Activated naive CD4-positive, alpha-beta T cell (primary cell): ENCODE results near the gene MAP4K5.
"Not testable (repeated sequence)": the region's sequence is repeated elsewhere in the genome, so short reads cannot be mapped to it uniquely, and the experiment has no call there.

Experiments
- DNase-seq, 4 experiments: peaks; one replicate each; lab custom pipeline; 2025; lab: John Stamatoyannopoulos, UW

Gene MAP4K5

DNA sequence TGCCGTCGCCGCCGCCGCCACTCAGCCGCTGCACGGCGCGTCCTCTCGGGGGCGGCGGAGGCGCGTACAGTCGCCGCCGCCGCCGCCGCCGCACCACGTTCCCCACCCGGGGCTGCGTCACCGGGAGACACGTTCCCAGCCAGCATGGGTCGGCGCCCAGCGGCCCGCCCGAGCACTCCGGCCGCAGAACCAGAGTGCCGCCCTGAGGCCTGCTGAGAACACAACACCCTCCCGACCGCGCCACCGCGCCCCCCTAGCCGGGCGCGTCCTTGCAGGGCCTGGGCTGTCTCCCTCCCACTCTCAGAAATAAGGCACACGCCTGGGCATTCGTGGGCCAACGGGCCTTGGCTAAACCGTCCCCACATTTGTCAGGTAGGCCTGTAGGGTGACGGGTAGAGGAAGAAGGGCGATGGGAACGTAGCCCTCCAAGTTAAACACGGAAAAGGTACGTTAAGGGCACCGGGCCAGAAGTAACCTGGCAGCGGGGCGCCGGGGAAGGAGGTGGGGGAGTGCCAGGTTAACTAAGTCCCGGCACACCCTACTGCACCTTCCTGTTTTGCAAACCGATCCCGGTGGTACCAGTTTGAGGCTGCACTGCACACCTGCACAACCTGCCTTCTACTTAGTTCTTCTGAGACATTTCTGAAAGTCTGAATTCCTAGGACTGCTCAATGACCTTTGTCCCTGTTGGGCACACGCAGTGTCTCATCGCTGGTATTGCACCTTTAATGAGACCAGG lies at the start of gene MAP4K5:
Gene MAP4K5, minus strand, starts transcription at position 68 of the 739 bp plus-strand sequence. CDS start 520 bp downstream, outside the sequence.
- DNase-seq: peak; percentile 68 to 85 (median 76)

DNA sequence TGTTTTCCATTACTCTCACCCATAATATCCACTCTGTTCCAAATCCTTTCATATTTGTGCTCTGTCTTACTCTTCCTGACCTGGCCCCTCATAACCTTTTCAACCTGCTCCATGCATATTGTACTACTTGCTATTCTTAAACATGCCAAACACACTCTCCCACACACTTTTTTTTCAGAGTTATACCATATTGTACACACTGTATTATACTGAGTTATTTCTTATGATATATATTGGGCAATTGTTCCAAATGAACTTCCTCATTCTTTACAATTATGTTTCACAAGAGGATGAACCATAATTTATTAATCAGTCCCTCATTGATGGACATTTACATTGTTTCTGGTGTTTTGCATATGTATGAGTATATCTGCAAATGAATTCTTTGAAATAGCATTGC lies 46.1 kb upstream of the MAP4K5 start:
- DNase-seq: no peak

DNA sequence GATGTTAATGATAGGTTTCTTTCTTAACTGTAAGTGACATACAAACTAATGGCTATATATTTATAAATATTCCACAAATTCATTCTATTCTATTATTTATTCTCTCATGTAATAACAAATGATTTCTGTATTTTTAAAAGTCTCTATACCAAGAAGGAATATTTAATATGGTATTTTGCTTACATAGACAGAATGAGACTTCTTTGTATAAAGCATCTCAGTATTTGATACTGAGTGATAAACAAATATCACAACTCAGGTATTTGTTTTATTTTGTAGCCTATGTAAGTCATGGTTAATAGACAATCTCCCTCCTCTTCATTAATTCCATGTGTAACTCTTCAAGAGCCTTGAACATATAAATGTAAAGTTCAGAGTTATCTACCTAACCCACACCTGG lies 45.6 kb upstream of the MAP4K5 start:
- no peak for DNase-seq

DNA sequence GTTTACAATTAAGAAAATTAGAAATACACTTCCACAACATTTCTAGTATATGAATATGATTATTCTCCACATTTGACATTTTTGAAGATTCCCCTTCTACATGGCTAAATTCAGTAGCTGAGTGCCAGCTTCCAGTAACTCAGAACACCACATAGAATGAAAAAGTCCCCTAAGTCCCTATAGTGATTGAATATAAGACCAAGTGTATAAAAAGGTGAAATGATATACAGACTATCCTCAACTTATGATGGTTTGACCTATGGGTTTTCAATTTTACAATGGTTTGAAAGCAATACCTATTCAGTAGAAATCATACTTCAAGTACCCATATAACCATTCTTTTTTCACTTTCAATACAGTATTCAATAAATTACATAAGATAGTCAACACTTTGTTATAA lies 43.4 kb upstream of the MAP4K5 start:
- no peak for DNase-seq

DNA sequence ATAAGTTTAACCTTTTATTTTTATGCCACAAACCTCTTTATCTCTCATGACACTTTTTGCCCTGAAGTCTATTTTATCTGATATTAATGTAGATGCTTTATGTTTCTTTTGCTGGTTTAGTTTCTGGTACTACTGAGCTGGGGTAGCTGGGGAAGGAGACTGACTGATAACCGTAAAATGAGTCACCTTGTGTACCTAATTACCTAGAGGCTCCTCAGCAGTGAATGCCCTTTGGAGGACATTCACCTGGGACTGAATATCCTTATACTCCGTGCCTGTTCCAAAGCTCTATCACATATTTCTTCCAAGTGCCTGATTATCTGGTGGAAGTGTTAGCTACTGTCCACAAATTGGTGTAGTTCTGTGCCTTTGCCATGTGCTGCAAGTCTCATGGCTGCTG lies 41.5 kb upstream of the MAP4K5 start:
- no peak for DNase-seq

DNA sequence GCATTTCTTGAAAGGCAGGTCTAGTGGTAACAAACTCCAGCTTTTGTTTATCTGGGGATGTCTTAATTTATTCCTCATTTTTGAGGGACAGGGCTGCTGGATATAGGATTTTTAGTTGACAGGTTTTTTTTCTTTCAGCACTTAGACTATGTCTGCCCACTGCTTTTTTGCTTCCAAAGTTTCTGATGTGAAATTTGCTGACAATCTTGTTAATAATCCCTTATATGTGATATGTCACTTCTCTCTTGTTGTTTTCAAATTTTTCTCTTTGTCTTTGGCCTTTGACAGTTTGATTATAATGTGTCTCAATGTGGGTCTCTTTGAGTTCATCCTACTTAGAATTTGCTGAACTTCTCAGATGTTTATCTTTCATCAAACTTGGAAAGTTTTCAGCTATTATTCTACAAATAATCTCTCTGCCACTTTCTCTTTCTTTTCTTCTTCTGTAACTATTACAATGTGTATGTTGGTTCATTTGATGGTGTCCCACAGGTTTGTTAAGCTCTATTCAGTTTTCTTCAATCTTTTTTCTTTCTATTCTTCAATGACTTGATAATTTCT lies 37.4 kb upstream of the MAP4K5 start:
- no peak for DNase-seq

DNA sequence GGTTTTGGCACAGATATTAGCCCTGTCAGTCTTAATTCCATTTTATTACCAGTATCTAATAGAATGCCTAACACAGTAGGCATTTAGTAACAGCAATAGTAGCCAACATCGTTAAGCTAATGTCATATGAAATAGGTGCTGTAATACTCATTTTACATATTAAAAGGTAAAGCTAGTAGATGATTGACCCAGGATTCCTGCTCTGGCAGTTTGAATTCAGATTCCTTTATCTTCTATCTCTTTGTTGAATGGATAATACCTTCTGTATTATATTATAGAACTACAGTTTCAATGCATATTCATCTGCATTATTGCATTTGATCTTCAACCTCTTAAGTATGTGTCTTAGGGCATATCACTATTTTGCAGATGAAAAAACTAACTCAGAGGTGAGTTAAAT lies 30.5 kb upstream of the MAP4K5 start:
- DNase-seq: no peak

DNA sequence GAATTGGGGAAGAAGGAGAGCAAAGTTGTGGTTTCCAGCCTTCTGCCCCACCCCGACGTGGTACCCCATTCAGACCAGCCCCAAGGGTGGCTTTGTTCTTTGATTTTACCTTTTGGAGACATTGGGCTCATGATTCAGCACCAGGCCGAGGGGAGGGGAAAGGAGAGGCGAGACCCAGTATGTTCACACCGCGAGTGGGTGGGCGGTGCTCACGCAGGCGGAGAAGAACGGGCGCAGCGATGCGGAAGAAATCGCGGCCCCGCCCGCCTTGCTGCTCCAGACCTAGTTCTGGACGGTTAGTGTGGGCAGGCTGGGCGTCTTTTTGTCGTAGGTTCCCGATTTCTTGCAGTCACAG lies 28.5 kb upstream of the MAP4K5 start:
- peak in 3 of 4 experiments; percentile 8 to 10 (median 10) for DNase-seq

DNA sequence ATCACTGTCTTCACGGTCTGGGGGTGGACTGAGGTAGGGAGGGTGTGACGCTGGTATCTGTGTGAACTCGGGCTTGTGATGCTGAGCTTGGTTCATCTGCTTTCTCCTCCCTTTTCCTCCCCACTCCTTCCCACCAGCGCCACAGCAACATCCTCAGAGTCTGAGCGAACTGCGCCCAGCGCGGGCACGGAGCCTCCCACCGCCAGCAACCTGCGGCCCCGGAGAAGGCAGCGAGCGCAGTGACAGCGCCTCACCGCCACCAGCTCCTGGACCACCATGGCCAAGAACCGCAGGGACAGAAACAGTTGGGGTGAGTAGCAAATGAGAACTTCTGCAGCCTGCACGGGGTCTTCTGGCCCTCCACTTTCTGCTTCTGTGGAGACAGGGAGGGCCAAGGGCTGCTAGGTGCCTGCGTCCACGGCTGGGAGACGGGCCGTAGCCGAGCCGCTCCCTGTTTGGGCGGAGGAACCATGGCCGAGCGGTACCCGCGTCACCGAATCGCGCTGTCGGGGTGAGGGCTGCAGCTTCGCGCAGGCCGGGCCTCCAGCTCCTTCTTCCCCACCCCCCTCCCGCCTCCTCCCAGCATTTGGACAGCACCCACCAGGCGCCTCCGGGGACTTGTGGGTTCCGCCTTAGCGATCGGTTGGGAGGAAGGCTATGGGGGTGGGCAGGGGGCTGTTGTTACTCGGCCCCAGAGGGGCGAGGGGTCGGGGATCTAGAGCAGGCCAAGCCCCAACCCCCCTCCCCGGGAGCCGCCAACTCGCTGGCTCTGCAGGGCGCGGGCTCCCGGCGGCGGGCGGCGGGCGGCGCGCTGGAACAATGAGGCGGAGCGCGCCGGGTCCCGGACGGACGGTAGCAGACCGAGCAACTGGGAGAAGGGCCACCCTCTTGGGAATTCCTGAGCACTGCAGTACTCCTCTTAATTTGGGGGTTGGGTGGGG lies 27.9 kb upstream of the MAP4K5 start, which contains the start of gene ATL1:
Gene ATL1, plus strand, starts transcription at position 156 of the 941 bp plus-strand sequence. Its CDS starts 121 bp downstream, at position 277.
- DNase-seq: peak in 2 of 4 experiments; percentile 8 to 11

DNA sequence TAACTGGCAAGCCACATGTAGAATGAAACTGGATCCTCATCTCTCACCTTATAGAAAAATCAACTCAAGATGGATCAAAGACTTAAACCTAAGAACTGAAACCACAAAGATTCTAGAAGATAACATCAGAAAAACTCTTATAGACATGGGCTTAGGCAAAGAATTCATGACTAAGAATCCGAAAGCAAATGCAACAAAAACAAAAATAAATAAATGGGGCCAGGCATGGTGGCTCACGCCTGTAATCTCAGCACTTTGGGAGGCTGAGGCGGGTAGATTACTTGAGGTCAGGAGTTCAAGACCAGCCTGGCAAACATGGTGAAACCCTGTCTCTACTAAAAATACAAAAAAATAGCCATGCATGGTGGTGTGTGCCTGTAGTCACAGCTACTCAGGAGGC lies 20.4 kb upstream of the MAP4K5 start:
- not testable (repeated sequence) for DNase-seq

DNA sequence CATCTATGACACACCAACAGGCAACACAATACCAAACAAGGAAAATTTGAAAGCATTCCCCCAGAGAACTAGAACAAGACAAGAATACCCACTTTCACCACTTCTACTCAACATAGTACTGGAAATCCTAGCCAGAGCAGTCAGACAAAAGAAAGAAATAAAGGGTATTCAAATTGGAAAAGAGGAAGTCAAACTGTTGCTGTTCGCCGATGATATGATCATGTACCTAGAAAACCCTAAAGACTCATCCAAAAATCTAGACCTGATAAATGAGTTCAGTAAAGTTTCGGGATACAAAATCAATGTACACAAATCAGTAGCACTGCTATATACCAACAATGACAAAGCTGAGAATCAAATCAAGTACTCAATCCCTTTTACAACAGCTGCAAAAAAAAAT lies 19.5 kb upstream of the MAP4K5 start:
- no peak for DNase-seq

DNA sequence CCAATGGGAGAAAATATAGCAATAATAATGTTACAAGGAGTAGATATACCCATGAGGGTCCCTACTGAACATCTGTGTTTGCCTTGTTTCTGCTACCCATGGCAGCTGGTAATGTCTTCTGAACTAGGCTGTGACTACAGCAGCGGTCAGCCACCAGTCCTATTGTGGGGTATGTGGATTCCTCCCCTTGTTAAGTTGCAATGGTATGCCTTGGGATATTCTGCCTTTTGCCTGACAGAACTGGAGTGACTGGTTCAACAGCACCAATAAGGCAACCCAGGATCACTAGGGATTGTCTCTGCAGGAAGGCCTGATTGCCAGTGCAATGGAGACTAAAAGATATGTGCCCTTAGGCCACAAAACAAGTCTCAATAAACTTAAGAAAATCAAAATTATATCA lies 17.9 kb upstream of the MAP4K5 start:
- no peak for DNase-seq

DNA sequence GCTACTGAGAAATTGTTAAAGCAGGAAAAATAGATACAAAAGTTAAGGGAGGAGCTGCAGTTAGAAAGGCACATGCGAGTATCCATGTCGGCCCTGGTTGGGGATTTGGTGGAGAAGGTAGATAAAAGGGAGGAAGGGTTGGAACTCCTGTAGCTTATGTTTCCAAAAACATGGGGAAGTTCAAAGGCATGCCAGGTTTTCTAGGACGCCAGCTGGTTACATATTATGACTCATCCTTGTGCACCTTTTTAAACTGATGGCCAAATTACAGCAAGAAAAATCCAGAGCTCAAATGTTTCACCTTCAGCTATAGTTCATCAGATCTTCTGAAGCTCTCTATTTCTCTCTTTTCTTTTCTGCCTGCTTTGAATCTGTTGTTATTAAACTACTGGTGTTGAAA lies 13.2 kb upstream of the MAP4K5 start:
- DNase-seq: no peak

DNA sequence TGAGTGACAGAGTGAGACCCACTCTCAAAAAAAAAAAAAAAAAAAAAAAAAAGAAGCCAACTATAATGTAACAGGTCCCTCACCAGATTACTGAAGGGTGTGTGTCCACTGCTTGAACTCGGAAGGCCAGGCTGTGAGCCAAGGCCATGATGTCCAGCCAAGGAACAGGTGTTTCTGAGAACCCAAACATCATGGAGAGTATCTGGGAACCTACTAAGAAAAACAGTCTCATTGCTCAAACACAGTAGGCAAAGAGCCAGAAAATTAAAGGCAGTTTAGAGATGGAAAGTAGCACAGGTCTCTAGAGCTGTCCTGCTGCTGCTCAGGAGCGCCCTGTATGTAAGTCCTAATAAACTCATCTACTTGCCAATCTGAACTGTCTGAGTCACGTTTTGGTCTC lies 12.5 kb upstream of the MAP4K5 start:
- DNase-seq: no peak

DNA sequence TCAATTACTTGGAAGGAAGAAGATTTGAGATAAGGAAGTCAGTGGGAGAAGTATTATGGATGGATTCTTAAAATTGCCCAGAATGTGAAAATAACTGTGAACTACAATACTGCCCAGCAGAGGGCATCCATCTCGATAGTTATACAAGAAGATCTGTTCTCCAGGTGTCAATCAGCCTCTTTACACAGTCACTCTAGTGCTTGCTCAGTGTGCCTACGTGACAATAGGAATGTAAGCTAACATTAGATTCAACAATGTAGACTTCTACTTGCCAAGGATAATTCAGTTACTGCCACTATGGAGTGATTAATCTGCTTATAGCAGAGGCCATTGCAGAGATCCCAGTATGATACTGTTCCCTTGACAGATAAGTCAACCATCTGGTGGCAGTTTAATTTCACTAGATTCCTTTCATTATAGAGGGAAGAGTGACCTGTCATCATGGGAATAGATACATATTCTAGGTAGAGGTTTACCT lies 10.6 kb upstream of the MAP4K5 start:
- no peak for DNase-seq

DNA sequence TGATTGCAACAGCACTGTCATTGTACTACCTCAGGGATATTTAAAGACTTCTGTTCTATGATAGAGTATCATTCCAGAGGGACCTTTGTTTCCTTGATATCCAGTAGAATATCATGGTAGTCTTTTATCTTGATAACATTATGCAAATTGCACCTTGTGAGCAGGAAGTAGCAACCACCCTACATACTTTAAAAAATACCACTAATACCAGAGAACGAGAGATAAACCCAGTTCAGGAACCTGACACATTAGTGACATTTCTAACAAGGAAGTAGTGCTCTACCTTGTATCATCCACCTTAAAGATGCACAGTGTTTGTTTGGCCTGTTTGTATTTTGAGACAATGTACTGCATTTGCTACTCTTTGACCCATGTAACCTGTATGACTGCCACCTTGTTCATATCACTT lies 8.8 kb upstream of the MAP4K5 start:
- no peak for DNase-seq

DNA sequence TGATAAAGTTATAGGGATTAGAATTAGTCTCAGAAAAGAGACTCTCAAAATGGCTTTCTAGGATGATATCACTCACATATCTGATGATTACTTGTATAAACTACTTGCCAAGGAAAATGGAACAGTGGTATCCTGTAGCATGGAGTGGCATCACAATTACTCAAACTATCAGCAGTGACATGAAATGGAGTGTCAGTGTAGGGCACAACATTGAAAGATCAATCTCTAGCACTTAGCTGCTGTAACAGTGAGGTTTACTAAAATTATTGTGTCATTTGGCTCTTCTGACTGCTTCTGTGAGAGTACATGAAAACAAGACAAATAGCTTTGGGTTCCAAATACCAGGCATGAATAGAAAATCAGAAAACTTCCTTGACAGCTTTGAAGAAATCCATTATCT lies 6.7 kb upstream of the MAP4K5 start:
- no peak for DNase-seq

DNA sequence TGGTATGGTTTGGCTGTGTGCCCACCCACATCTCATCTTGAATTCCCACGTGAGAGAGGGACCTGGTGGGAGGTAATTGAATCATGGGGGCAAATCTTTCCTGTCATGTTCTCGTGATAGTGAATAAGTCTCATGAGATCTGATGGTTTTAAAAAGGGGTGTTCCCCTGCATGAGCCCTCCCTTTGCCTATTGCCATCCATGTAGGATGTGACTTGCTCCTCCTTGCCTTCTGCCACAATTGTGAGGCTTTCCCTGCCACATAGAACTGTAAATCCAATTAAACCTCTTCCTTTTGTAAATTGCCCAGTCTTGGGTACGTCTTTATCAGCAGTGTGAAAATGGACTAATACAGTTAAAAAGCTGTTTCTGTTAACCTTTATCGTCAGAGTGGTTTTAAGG lies 5.7 kb upstream of the MAP4K5 start:
- DNase-seq: not testable (repeated sequence)

DNA sequence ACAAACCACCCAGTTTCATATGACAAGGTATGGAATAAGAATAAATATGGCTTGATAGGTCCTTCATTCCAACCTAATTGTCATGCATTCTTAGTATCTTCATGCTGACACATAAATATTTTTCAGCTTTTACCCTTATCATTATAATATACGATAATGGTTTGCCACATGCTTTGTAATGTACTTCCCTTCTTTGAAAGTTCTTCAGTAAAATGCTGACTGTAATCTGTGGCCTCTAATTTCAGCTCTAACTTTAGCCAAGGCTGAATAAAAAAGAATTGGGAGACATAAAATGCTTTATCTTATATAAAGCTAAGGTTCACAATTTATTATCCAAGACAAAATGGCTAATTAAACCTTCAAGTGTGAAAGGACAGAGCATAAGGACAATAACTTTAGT lies 2.6 kb upstream of the MAP4K5 start:
- DNase-seq: no peak

DNA sequence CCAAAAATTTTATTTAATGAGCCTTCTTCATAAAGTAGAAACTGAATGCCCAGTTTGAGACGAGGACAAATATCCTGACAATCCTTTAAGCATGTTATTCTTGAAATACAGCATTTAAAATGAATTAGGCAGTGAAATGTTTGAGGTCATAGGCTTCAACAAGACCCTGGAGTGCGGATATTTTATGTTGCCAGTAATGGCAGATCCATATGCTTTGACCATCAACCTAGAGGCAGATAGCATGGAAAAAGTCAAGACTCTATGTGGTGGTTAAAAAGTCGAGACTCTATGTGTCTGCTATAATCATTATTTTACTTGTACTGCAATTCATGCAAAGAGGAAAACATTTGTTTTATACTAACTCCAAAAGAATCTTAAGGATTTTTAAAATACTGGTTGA lies 2.0 kb upstream of the MAP4K5 start:
- no peak for DNase-seq

DNA sequence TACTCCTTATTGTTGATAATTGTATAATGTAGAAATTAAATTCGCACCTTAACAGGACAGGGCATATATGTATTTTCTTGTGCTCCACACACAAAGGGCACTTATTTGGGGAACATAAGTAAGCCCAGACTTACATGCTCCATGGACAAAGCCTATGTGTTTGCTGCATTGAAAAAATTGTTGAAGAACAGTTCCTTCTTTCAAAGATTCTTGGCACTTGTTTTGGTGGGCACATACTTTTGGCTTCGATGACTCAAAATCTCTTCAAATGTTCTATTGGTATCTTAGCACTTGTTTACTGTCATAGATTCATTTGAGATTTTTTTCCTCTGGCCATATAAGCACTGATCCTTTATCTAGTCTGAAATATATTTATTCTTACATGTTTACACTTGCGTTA lies 1.4 kb upstream of the MAP4K5 start:
- no peak for DNase-seq

DNA sequence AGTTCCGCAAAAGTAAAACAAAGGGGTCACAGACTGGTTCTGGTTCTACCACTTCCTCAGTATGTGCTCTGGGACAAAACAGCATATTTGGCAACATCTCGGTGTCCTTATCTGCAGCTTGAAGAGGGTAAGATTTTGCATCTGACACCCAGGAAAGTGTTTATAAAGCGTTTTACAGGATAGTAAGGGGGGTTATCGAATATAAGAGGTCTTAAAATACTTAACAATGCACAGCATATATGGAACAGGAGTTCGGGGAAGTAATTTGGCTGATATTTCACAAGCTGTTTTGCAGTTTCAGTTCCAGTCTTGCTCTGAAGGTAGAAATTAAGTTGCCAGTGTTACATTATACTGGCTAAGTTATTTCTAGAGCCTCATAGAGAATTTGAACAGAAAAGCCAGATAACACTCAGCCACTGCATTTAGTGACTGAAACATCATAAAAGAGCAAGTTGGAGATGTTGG lies 904 bp upstream of the MAP4K5 start:
- DNase-seq: no peak
